ENCODE results near the gene GMCL2.
"Not testable (repeated sequence)": the region's sequence is repeated elsewhere in the genome, so short reads cannot be mapped to it uniquely, and the experiment has no call there.

Gene GMCL2

DNA sequence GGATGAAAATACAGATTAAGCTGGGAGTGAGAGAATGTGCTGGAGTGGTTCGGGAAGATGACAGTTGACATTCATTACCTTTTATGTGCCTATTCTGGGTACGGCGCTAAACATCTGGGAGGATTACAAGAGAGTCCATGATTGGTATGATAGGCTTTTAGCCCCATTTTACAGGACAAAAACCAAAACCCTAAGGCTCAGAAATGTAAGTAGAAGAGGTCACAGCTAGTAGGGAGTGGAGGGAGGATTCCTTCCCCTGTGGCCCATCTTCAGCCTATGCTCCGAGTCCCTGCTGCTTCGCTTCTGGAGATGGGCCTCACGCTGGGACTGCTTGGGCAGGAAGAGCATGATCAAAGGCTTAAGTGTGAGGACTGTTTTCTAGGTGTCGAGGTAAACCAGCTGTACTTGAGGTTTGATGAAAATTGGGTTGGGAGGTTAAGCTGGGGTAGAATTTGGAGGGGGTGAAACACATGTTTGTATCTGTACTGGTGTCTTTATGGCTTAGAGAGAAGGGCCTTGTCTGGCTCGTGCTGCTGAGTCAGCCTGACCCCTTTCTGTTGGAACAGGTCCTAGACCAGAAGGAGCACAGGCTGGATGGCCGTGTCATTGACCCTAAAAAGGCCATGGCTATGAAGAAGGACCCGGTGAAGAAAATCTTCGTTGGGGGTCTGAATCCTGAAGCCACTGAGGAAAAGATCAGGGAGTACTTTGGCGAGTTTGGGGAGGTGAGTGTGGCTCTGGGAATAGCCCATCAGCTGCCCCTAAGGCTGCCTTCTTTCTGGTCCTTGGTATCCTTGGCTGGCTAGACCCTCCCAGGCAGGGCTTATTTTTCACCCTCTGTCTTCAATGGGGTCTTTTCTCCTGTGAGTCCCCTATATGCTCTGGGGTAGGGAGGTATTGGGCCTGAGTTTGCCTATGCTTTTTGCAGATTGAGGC, 19.3 kb upstream of the GMCL2 start:
- peak; percentile 19 for DNase-seq (ENCODE audit: low spot score)

DNA sequence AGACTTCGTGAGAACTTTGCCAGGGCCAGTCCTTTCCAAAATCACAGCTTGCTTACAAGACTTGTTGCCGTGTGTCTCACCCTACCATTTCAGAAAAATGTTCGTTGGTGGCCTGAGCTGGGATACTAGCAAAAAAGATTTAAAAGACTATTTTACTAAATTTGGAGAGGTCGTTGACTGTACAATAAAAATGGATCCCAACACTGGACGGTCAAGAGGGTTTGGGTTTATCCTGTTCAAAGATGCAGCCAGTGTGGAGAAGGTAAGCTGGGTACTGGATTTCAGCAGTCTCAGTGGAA, 18.5 kb upstream of the GMCL2 start:
- DNase-seq (ENCODE audit: low spot score) = no peak

GRCh38 chr5:178204935-178205748, 18.0 kb upstream of the GMCL2 start:
- peak; percentile 79 for DNase-seq (ENCODE audit: low spot score)

- peak; percentile 96 for DNase-seq (ENCODE audit: low spot score)
These were observed 17.2 kb upstream of the GMCL2 start, which contains the start of gene HNRNPAB for GRCh38 chr5:178204182-178204934. Gene HNRNPAB (plus strand): TSS chr5:178204533. CDS start chr5:178204838, 305 bp downstream.

- no peak for DNase-seq (ENCODE audit: low spot score)
These were observed 16.6 kb upstream of the GMCL2 start for GRCh38 chr5:178203670-178204181.

GRCh38 chr5:178202541-178202940, 15.4 kb upstream of the GMCL2 start:
- DNase-seq (ENCODE audit: low spot score) = no peak

- DNase-seq (ENCODE audit: low spot score) = no peak
These were observed 14.7 kb upstream of the GMCL2 start for GRCh38 chr5:178201927-178202235.

DNA sequence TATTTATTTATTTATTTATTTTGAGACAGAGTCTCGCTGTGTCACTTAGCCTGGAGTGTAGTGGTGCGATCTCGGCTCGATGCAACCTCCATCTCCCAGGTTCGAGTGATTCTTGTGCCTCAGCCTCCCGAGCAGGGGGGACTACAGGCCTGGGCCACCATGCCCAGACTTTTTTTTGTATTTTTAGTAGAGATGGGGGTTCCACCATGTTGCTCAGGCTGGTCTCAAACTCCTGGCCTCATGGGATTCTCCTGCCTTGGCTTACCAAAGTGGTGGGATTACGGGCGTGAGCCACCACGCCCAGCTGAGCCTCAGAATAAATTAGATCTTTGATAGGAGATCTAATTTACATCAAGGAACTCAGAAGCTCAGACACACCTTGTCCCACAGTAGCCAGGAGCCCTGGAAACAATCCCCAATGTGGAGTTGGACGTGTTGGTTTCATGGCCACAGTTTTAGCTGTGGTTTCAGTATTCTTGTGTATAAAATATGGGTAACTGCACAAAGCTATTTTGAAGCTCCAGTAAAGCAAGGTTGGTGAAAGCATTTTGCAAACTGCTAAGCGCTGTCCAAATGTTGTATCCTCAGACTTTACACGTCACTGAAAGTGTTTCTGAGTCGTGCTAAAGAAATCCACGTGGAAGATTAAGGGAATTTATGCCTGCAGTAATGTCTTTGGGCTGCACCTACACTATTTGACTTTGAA, 14.2 kb upstream of the GMCL2 start:
- no peak for DNase-seq (ENCODE audit: low spot score)

DNA sequence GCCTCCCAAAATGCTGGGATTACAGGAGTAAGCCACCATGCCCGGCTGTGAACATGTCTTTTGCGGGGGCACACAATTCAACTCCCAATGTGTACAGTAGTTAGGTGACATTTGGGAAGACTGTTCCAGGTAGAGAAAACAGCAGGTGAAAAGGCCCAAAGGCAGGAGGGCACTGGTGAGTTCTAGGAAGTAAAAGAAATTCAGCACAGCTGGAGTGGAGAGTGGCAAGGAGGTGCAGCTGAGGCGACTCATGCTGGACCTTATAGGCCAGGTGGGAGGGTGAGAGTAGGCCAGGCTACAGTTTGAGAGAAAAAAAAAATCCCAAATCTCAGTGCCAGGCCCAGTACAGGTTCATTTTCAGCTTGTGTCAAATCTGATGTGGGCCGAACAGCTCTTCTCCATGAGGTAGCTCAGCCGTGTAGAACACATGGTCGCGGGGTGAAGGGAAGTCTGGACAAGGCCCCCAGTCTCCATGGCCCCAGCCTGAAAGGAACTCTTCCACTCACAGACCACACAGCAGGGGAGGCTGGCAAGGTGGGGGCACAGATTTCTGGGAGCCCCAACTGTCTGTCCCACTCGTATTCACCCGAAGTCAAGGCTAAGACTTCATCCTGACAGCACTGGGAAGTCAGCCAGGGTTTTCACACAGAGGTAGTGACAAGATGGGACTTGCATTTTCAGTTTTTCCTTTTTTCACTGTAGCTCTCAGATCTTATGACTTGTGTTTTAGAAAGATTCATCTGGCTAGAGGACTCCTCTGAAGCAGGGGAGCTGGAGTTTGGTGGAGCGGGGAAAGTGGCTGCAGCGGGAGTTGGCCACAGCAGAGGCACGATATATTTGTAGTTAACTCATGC, 12.6 kb upstream of the GMCL2 start:
- DNase-seq (ENCODE audit: low spot score) = no peak

DNA sequence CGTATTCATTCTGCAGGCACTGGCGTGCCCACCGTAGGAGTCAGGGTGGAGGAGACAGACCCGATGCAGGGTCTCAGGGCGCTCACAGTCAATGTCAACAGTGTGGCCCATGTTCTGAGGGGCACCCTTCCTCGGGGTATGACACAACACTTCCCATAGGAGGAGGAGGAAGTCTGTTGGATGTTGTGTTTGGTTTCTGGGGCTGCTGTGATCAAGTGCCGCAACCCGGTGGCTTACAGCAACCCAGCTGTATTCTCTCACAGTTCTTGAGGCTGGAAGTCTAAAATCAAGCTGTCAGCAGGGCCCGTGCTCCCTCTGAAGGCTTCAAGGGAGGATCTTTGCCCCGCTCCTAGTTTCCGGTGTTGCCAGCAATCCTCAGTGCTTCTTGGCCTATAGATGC, 11.5 kb upstream of the GMCL2 start:
- DNase-seq (ENCODE audit: low spot score) = no peak

DNA sequence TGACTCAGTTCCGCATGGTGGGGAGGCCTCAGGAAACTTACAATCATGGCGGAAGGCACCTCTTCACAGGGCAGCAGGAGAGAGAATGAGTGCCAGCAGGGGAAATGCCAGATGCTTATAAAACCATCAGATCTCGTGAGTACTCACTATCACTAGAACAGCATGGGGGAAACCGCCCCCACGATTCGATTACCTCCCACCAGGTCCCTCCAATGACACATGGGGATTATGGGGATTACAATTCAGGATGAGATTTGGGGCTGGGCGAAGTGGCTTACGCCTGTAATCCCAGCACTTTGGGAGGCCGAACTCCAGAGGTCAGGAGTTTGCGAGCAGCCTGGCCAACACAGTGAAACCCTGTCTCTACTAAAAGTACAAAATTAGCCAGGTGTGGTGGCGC, 11.0 kb upstream of the GMCL2 start:
- not testable (repeated sequence) for DNase-seq (ENCODE audit: low spot score)

DNA sequence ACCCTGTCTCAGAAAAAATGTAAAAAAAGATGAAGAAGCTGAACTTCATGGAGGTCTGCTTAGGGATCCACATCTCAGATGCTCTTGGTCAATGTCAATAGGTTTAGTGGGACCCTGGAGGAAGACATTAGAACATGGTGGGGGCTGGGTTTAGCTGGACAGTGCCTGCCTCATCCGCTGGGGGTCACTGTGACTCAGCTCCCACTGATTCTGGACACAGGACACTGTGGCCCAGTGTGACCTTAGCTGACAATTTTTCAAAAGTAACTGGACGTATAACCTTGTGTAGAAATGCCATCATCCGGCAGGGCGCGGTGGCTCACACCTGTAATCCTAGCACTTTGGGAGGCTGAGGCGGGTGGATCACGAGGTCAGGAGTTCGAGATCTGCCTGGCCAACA, 9.8 kb upstream of the GMCL2 start:
- no peak for DNase-seq (ENCODE audit: low spot score)

DNA sequence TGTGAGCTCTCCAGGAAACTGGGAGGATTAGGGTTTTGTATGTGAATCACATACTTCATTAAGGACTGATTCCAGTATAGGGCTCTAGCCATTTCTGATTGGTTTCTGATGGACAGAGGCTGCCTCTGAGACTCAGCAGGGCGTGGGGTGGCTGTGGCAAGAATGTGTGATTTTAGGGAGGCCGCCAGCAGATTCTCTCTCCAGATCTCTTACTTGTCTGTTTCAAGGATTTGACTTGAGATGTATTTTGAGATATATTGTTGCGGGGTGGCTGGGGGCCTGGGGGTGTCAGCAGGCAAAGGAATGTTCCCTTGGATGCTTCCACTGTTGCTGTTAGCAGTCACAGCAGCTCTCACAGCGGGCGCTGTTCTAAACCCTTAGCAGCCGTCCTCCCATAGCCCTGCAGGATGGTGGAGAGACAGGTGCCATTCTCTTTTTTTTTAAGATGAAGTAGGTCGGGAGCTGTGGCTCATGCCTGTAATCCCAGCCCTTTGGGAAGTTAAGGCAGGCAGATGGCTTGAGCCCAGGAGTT, 9.2 kb upstream of the GMCL2 start:
- no peak for DNase-seq (ENCODE audit: low spot score)

DNA sequence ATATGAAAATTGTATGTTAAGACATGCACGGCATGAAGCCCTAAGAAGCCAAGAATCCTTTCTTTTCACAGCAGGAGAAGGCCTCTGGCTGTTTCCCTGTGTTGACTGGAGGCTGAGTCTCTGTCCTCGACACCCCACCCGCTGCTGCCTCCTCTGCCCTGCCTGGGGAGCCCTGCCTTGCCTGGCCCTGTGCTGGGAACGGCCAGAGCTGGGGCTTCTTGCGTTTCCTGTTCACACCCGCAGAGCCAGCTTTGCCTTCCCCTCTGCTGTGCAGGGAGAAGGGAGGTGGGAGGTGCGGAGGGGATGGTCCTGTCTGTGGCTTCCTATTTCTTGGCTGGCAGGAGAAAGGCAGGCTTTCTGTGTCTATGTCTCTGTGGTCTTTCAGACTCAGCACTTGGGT, 6.9 kb upstream of the GMCL2 start:
- no peak for DNase-seq (ENCODE audit: low spot score)

- no peak for DNase-seq (ENCODE audit: low spot score)
These were observed 6.2 kb upstream of the GMCL2 start for GRCh38 chr5:178193251-178193809.

DNA sequence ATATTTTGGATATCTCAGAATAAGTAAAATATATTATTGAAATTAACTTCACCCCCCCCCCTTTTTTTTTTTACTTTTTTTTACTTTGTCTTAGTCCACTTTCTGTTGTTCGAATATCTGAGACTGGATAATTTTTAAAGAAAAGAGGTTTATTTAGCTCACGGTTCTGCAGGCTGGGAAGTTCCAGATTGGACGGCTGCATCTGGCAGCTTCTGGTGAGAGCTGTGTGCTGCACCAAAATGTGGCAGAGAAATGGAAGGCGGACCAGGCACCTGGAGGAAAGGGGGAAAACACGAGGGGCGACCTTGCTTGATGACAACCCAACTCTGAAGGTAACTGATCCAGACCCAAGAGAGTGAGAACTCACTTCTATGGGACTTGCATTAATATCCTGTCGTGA, 5.6 kb upstream of the GMCL2 start:
- DNase-seq (ENCODE audit: low spot score) = no peak

GRCh38 chr5:178192244-178192643, 5.1 kb upstream of the GMCL2 start:
- no peak for DNase-seq (ENCODE audit: low spot score)

- DNase-seq (ENCODE audit: low spot score) = no peak
These were observed 4.5 kb upstream of the GMCL2 start for GRCh38 chr5:178191661-178192060.

DNA sequence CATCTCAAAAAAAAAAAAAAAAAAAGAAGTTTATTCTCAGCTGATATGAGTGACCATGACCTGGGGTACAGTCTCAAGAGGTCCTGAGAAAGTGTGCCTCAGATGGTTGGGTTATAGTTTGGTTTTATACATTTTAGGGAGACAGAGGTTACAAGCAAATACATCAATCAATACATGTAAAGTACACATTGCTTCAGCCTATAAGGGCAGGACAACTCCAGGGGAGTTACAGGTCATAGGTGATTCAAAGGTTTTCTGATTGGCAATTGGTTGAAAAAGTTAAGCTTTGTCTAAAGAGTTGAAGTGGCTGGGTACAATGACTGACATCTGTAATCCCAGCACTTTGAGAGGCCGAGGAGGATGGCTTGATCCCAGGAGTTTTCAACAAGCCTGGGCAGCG, 2.3 kb upstream of the GMCL2 start:
- DNase-seq (ENCODE audit: low spot score) = no peak

DNA sequence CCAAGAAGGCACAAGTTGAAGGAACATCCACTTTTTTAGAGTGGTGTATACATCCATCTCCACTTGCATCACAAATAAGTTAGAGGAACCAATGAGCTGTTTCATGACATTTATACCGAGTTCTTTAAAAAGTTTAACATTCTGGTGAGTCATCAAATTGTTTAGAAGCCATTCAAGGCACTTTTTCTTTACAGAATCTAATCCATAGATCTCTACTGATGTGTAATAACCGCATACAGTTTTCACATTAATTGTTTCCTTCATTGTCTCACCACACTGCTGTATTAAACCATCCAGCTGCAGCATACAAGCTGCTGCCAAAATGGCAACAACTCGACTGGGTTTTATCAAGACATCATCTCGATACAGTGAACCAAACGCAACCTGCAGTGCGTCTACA, 744 bp downstream of the GMCL2 start:
- no peak for DNase-seq (ENCODE audit: low spot score)
